PC-9 (cell line): ENCODE measurements around the gene SETMAR. TPM values are rescaled to one million over a fixed set of nuclear protein-coding genes. Genes with fewer than 3 reads are reported as not detected.

Source experiments
- BruUV-seq: library from RNA; stranded (reverse); fragments of 400-500 nt; replicated peaks from 2 replicates; lab custom pipeline; 2021; lab: Mats Ljungman, UMichigan
- CTCF ChIA-PET: fragments of 300-600 bp; sonication (Branson Sonifier 250); formaldehyde crosslinking; loops from one replicate; lab custom pipeline; 2022; ENCODE audit warnings: antibody characterized with exemption; lab: Charles Lee
- POLR2A ChIA-PET: fragments of 300-600 bp; sonication (Branson Sonifier 250); formaldehyde crosslinking; loops from one replicate; lab custom pipeline; 2022; ENCODE audit warnings: antibody characterized with exemption; ENCODE audit not compliant: unreplicated experiment; lab: Charles Lee
- DNase-seq, 2 experiments: peaks; one replicate each; pipeline versions ENCODE4 v3.0.0 to v3.0.0-alpha.2; 2015 to 2022; ENCODE audit warnings: mixed read lengths in 1 of 2
- H2AFZ ChIP-seq: fragments of 200-600 bp; sonication (generic); 2 replicates; pipeline ENCODE4 v1.8.1; 2017; ENCODE audit warnings: antibody characterized with exemption
- H3F3A ChIP-seq: fragments of 200-600 bp; sonication (generic); 2 replicates; pipeline ENCODE4 v1.8.1; 2017; ENCODE audit warnings: antibody characterized with exemption, mild to moderate bottlenecking, low read depth; ENCODE audit not compliant: insufficient read depth
- H3K27ac ChIP-seq: fragments of 200-600 bp; sonication (generic); 2 replicates; pipeline ENCODE4 v1.6.1; 2016; ENCODE audit warnings: mixed run types
- H3K27me3 ChIP-seq: fragments of 200-600 bp; sonication (generic); 2 replicates; pipeline ENCODE4 v1.6.1; 2016; ENCODE audit warnings: low read depth, mixed run types; ENCODE audit not compliant: insufficient read depth
- H3K36me3 ChIP-seq: fragments of 200-600 bp; sonication (generic); 2 replicates; pipeline ENCODE4 v1.6.1; 2016; ENCODE audit warnings: low read depth, mixed run types
- H3K4me1 ChIP-seq: fragments of 200-600 bp; sonication (generic); replicated peaks from 2 replicates; pipeline ENCODE4 v1.6.1; 2016; ENCODE audit warnings: mixed run types; ENCODE audit not compliant: insufficient read depth
- H3K4me2 ChIP-seq: fragments of 200-600 bp; sonication (generic); 2 replicates; pipeline ENCODE4 v1.6.1; 2017; ENCODE audit warnings: mixed run types
- H3K4me3 ChIP-seq: fragments of 200-600 bp; sonication (generic); 2 replicates; pipeline ENCODE4 v1.6.1; 2016; ENCODE audit warnings: mixed run types
- H3K79me2 ChIP-seq: fragments of 200-600 bp; sonication (generic); 2 replicates; pipeline ENCODE4 v1.6.1; 2017; ENCODE audit warnings: low read depth, mixed run types
- H3K9me2 ChIP-seq: fragments of 200-600 bp; sonication (generic); 2 replicates; pipeline ENCODE4 v1.8.1; 2017; ENCODE audit warnings: mild to moderate bottlenecking; ENCODE audit not compliant: insufficient read depth
- H3K9me3 ChIP-seq: fragments of 200-600 bp; sonication (generic); 2 replicates; pipeline ENCODE4 v1.8.1; 2016; ENCODE audit warnings: low read depth; ENCODE audit not compliant: insufficient read depth
- H4K20me1 ChIP-seq: fragments of 200-600 bp; sonication (generic); 2 replicates; pipeline ENCODE4 v1.8.1; 2017; ENCODE audit not compliant: insufficient read depth
- EZH2 ChIP-seq: fragments of 200-600 bp; sonication (generic); IDR thresholded peaks from 2 replicates; pipeline ENCODE4 v1.8.0; 2017; ENCODE audit warnings: antibody characterized with exemption, low read depth
- intact Hi-C: fragments of 100-400 bp; cut with micrococcal nuclease; formaldehyde crosslinking; loops from one replicate; pipeline ENCODE4 v1.10.0; 2022; ENCODE audit not compliant: unreplicated experiment
- total RNA-seq: library from RNA; stranded (reverse); gene quantifications from 2 replicates; pipeline ENCODE4 v1.2.3, GENCODE V29; 2021
- TF ChIP-seq, protein P1 (sequence below): fragments of 200-600 bp; sonication (generic); conservative IDR thresholded peaks from 2 replicates; pipeline ENCODE4 v1.6.1; 2017; ENCODE audit warnings: mixed run types, antibody characterized with exemption, mild to moderate bottlenecking, moderate library complexity

Gene SETMAR
- total RNA-seq, 1 experiment from 2014 or later = 7.6 TPM

DNA sequence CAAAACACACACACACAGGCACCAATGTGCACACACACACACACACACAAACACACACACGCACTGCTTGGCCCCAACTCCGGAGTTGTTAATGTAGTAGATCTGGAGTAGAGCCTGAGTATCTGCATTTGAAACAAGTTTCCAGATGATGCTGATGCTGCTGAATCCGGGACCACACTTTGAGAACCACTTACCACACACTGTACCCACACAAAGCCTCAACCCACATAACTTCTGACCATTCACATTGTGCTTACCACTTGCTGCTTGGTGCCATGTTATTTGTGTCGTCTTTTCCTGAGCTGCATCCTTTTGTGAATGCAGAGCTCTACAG lies 36.9 kb downstream of the SETMAR start:
- Histone ChIP-seq H4K20me1 (no peaks in the 10 kb centered on the region), H3K36me3 (no peaks in the 10 kb centered on the region), H3K4me2 (no peak overlapping the region), H2AFZ (no peak overlapping the region), H3K27ac (no peak overlapping the region), H3K27me3 (no peaks in the 10 kb centered on the region), H3K4me1 (no peaks in the 10 kb centered on the region), H3K9me3 (no peaks in the 10 kb centered on the region), H3K4me3 (no peak overlapping the region), H3K9me2 (no peaks in the 10 kb centered on the region), H3K79me2 (no peaks in the 10 kb centered on the region), H3F3A (no peaks in the 10 kb centered on the region)
- BruUV-seq = no TSS peak
- DNase-seq = no peak
- intact Hi-C loops = no loop called here
- TF ChIP-seq, protein P1, sequence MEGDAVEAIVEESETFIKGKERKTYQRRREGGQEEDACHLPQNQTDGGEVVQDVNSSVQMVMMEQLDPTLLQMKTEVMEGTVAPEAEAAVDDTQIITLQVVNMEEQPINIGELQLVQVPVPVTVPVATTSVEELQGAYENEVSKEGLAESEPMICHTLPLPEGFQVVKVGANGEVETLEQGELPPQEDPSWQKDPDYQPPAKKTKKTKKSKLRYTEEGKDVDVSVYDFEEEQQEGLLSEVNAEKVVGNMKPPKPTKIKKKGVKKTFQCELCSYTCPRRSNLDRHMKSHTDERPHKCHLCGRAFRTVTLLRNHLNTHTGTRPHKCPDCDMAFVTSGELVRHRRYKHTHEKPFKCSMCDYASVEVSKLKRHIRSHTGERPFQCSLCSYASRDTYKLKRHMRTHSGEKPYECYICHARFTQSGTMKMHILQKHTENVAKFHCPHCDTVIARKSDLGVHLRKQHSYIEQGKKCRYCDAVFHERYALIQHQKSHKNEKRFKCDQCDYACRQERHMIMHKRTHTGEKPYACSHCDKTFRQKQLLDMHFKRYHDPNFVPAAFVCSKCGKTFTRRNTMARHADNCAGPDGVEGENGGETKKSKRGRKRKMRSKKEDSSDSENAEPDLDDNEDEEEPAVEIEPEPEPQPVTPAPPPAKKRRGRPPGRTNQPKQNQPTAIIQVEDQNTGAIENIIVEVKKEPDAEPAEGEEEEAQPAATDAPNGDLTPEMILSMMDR = no peak
- TF ChIP-seq EZH2 = no peak
- ChIA-PET CTCF (no interaction called here), POLR2A (interaction anchor here (0.7 kb wide), 1 partner anchor 673 kb away, joined by 5 read pairs; no protein-coding TSS in a partner anchor)

DNA sequence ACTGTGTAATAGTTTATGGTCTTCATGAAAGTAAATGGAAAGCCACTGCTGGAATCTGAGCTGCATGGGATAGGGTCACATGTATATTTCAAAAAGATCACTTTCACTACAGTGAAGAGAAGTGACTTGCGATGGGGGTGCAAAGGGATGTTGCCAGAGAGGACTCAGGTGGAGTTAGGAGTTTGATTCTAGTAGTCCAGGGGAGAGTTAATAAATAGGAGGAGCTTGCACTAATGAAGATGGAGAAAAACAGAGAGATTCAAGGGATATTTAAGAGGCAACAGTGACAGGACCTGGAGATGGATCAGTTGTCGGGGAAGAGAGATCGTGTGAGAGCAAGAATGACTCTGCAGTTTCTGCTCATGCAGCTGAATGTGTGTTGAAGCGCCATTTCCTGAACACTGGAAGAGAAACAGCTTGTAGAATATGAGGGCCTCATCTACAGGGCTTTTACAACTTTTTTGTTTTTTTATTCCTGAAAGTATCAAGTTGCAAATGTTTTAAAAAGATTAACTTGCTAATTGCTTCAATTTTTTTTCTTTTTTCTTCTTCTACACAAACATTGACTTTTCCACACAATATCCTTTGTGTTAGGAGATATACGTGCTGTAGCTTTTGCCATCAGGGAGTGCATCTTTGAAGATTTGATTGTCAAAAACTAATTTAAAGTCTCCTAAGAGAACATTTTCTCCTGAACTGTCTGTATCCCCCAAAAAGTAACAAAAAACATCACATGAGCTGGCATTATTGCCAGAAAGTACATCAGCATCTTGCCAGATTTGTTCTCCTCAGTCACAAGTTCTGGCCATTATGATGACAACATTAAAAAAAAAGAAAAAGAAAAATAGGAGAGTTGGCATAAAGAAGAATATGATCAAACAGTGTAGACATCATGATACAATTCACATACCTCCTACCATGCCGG lies 37.5 kb downstream of the SETMAR start:
- Histone ChIP-seq H3K4me2 (no peak overlapping the region), H4K20me1 (no peaks in the 10 kb centered on the region), H3K4me3 (no peak overlapping the region), H3K79me2 (no peaks in the 10 kb centered on the region), H3K4me1 (no peaks in the 10 kb centered on the region), H3F3A (no peaks in the 10 kb centered on the region), H3K27me3 (no peaks in the 10 kb centered on the region), H3K9me2 (no peaks in the 10 kb centered on the region), H3K27ac (no peak overlapping the region), H3K36me3 (no peaks in the 10 kb centered on the region), H3K9me3 (no peaks in the 10 kb centered on the region), H2AFZ (no peak overlapping the region)
- CTCF ChIA-PET = no interaction called here
- no TSS peak for BruUV-seq
- DNase-seq = no peak
- TF ChIP-seq, protein P1 = no peak
- TF ChIP-seq EZH2 = no peak
- POLR2A ChIA-PET = interaction anchor here (0.7 kb wide), 1 partner anchor 672 kb away, joined by 5 read pairs; no protein-coding TSS in a partner anchor
- intact Hi-C loops = no loop called here

DNA sequence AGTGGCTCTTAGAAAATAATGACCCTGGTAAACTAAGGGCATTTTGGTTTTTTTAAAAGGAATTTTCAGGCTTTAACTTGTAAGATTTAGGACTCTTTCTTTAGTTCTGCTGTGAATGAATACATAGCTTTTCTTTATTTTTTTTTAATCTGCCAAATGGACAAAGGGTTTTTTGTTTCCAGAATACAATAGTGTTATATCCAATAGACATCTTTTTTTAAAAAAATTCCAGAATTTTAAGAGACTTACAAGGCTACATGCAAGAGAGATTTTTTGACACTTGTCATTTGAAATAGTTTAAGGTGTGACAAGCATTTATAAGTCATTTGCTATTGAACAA lies 38.1 kb downstream of the SETMAR start:
- no peak overlapping the region for H3K27ac ChIP-seq
- no peaks in the 10 kb centered on the region for H3F3A ChIP-seq
- H3K9me2 ChIP-seq = no peaks in the 10 kb centered on the region
- H3K9me3 ChIP-seq = no peaks in the 10 kb centered on the region
- no peak overlapping the region for H2AFZ ChIP-seq
- no peak for DNase-seq
- H3K36me3 ChIP-seq = no peaks in the 10 kb centered on the region
- ChIA-PET CTCF (no interaction called here), POLR2A (no interaction called here)
- BruUV-seq = no TSS peak
- H3K27me3 ChIP-seq = no peaks in the 10 kb centered on the region
- no peak overlapping the region for H3K4me3 ChIP-seq
- no peak for TF ChIP-seq EZH2
- TF ChIP-seq, protein P1 = no peak
- intact Hi-C loops = no loop called here
- H3K4me2 ChIP-seq = no peak overlapping the region
- no peaks in the 10 kb centered on the region for H4K20me1 ChIP-seq
- no peaks in the 10 kb centered on the region for H3K79me2 ChIP-seq
- H3K4me1 ChIP-seq = no peaks in the 10 kb centered on the region
